HG03432 (cell line): ENCODE measurements around the gene SPTLC3.

ENCODE experiments used
- ATAC-seq: cut with Tn5 transposase; IDR thresholded peaks from one replicate; pipeline ENCODE4 v1.9.1; 2021; ENCODE audit warnings: mild to moderate bottlenecking, moderate library complexity; ENCODE audit not compliant: unreplicated experiment

The SPTLC3 gene

GRCh38 chr20:13174402-13174801 lies 165.6 kb downstream of the SPTLC3 start:
- ATAC-seq, result peak; percentile 84

- no peak for ATAC-seq
These were observed 172.5 kb downstream of the SPTLC3 start for GRCh38 chr20:13180986-13181889.

GRCh38 chr20:13183005-13183404 lies 174.2 kb downstream of the SPTLC3 start:
- no peak for ATAC-seq

- ATAC-seq, result no peak
These were observed 177.4 kb downstream of the SPTLC3 start for GRCh38 chr20:13186043-13186774.

GRCh38 chr20:13187899-13188298 lies 179.1 kb downstream of the SPTLC3 start:
- ATAC-seq, result no peak

- ATAC-seq, result no peak
These were observed 190.5 kb downstream of the SPTLC3 start for GRCh38 chr20:13199279-13199678.

- ATAC-seq, result no peak
These were observed 192.2 kb downstream of the SPTLC3 start for GRCh38 chr20:13200767-13201500.

GRCh38 chr20:13202565-13202964 lies 193.8 kb downstream of the SPTLC3 start:
- peak; percentile 43 for ATAC-seq

- ATAC-seq, result no peak
These were observed 196.7 kb downstream of the SPTLC3 start for GRCh38 chr20:13205425-13205824.

- no peak for ATAC-seq
These were observed 197.2 kb downstream of the SPTLC3 start for GRCh38 chr20:13205848-13206434.

GRCh38 chr20:13207016-13207415 lies 198.2 kb downstream of the SPTLC3 start:
- no peak for ATAC-seq

GRCh38 chr20:13211956-13212618 lies 203.3 kb downstream of the SPTLC3 start:
- ATAC-seq, result no peak

- ATAC-seq, result peak; percentile 53
These were observed 204.0 kb downstream of the SPTLC3 start for GRCh38 chr20:13212750-13213149.

GRCh38 chr20:13213335-13213734 lies 204.6 kb downstream of the SPTLC3 start:
- no peak for ATAC-seq

- ATAC-seq, result no peak
These were observed 207.8 kb downstream of the SPTLC3 start for GRCh38 chr20:13216533-13216932.
